IMR-90 (cell line): ENCODE data around the gene KLHL42. TPM values are rescaled to one million over a fixed set of nuclear protein-coding genes. Genes with fewer than 3 reads are reported as not detected.

ENCODE experiments used
- ATAC-seq: fragments of 200-7000 bp; cut with Tn5 transposase; 2 replicates; pipeline ENCODE4 v1.9.1; 2020; ENCODE audit warnings: low read depth, mild to moderate bottlenecking, moderate library complexity
- BruUV-seq: library from RNA; stranded (reverse); fragments of 400-500 nt; replicated peaks from 2 replicates; lab custom pipeline; 2021; lab: Mats Ljungman, UMichigan
- CTCF ChIA-PET: fragments of 300-600 bp; formaldehyde crosslinking; extraction: SDS; loops from one replicate; lab custom pipeline; 2021; ENCODE audit warnings: antibody characterized with exemption; lab: Yijun Ruan, JAX
- POLR2A ChIA-PET: fragments of 300-600 bp; sonication (Branson Sonifier 250); formaldehyde crosslinking; loops from one replicate; lab custom pipeline; 2022; ENCODE audit warnings: antibody characterized with exemption; ENCODE audit not compliant: unreplicated experiment; lab: Charles Lee
- DNase-seq: peaks from one replicate; pipeline ENCODE4 v3.0.0; 2013
- H2AFZ ChIP-seq: replicated peaks from 2 replicates; pipeline ENCODE3; 2013; ENCODE audit warnings: low read length, mild to moderate bottlenecking; ENCODE audit not compliant: poor library complexity
- H2AK5ac ChIP-seq: 2 replicates; pipeline ENCODE4 v1.6.1; 2013; ENCODE audit warnings: low read depth, low read length, inconsistent platforms
- H2AK9ac ChIP-seq: replicated peaks from 2 replicates; pipeline ENCODE3; 2013; ENCODE audit warnings: mild to moderate bottlenecking, low read depth, low read length, moderate library complexity; ENCODE audit not compliant: poor library complexity
- H2BK120ac ChIP-seq: 2 replicates; pipeline ENCODE4 v1.6.1; 2013; ENCODE audit warnings: low read depth, low read length, inconsistent platforms
- H2BK15ac ChIP-seq: 3 replicates; pipeline ENCODE4 v1.6.1; 2013; ENCODE audit warnings: low read depth, low read length, inconsistent platforms
- H2BK20ac ChIP-seq: 2 replicates; pipeline ENCODE4 v1.6.1; 2013; ENCODE audit warnings: low read depth, mild to moderate bottlenecking, inconsistent platforms, low read length, moderate library complexity
- H2BK5ac ChIP-seq: 2 replicates; pipeline ENCODE4 v1.6.1; 2013; ENCODE audit warnings: mild to moderate bottlenecking, low read depth, low read length, inconsistent platforms; ENCODE audit not compliant: poor library complexity, severe bottlenecking
- H3K14ac ChIP-seq: replicated peaks from 2 replicates; pipeline ENCODE4 v1.6.1; 2013; ENCODE audit warnings: low read depth, low read length, inconsistent platforms
- H3K18ac ChIP-seq: 2 replicates; pipeline ENCODE4 v1.6.1; 2013; ENCODE audit warnings: low read depth, low read length, control low read depth
- H3K23ac ChIP-seq: 2 replicates; pipeline ENCODE4 v1.6.1; 2013; ENCODE audit warnings: low read depth, low read length, inconsistent platforms
- H3K27ac ChIP-seq: 2 replicates; pipeline ENCODE4 v1.5.1; 2013; ENCODE audit warnings: mild to moderate bottlenecking, control low read depth, low read length; ENCODE audit not compliant: insufficient read depth
- H3K27me3 ChIP-seq: 2 replicates; pipeline ENCODE4 v1.6.1; 2013; ENCODE audit warnings: low read length; ENCODE audit not compliant: control insufficient read depth, insufficient read depth
- H3K36me3 ChIP-seq: 2 replicates; pipeline ENCODE4 v1.6.1; 2013; ENCODE audit warnings: low read length, mixed read lengths; ENCODE audit not compliant: control insufficient read depth, insufficient read depth
- H3K4ac ChIP-seq: 2 replicates; pipeline ENCODE4 v1.6.1; 2013; ENCODE audit warnings: low read depth, low read length, inconsistent platforms
- H3K4me1 ChIP-seq: 2 replicates; pipeline ENCODE4 v1.6.1; 2013; ENCODE audit warnings: low read length, mixed read lengths; ENCODE audit not compliant: control insufficient read depth, insufficient read depth
- H3K4me2 ChIP-seq: 2 replicates; pipeline ENCODE4 v1.6.1; 2013; ENCODE audit warnings: low read depth, mild to moderate bottlenecking, control low read depth, low read length, moderate library complexity
- H3K4me3 ChIP-seq: 2 replicates; pipeline ENCODE4 v1.5.1; 2013; ENCODE audit warnings: low read depth, mild to moderate bottlenecking, control low read depth, low read length, moderate library complexity; ENCODE audit not compliant: insufficient read depth
- H3K56ac ChIP-seq: 2 replicates; pipeline ENCODE4 v1.6.1; 2013; ENCODE audit warnings: low read length, inconsistent platforms; ENCODE audit not compliant: insufficient read depth; ENCODE audit errors: extremely low read depth
- H3K79me1 ChIP-seq, 2 experiments: 2 replicates each; pipeline ENCODE4 v1.6.1; 2013; ENCODE audit warnings: low read length in 2 of 2, inconsistent platforms in 1 of 2, low read depth in 1 of 2
- H3K9ac ChIP-seq: 2 replicates; pipeline ENCODE4 v1.6.1; 2013; ENCODE audit warnings: low read depth, low read length, control low read depth
- H3K9me1 ChIP-seq: 2 replicates; pipeline ENCODE4 v1.6.1; 2013; ENCODE audit warnings: low read length, inconsistent platforms; ENCODE audit not compliant: insufficient read depth
- H3K9me3 ChIP-seq: 2 replicates; pipeline ENCODE4 v1.6.1; 2013; ENCODE audit warnings: low read length; ENCODE audit not compliant: control insufficient read depth, insufficient read depth
- H4K20me1 ChIP-seq: 2 replicates; pipeline ENCODE4 v1.6.1; 2013; ENCODE audit warnings: low read length, inconsistent platforms; ENCODE audit not compliant: insufficient read depth
- H4K5ac ChIP-seq: 2 replicates; pipeline ENCODE4 v1.6.1; 2013; ENCODE audit warnings: mild to moderate bottlenecking, low read depth, low read length, control low read depth
- H4K8ac ChIP-seq, 2 experiments: 2 replicates each; pipeline ENCODE4 v1.6.1; 2013; ENCODE audit warnings: low read depth in 2 of 2, low read length in 2 of 2, control low read depth in 1 of 2, inconsistent platforms in 1 of 2
- H4K91ac ChIP-seq: 2 replicates; pipeline ENCODE4 v1.6.1; 2013; ENCODE audit warnings: low read depth, low read length, inconsistent platforms; ENCODE audit not compliant: insufficient read depth
- BHLHE40 ChIP-seq: fragments of 150-350 bp; IDR thresholded peaks from 2 replicates; pipeline ENCODE4 v1.6.1; 2016; ENCODE audit warnings: mild to moderate bottlenecking, low read depth, low read length
- CTCF ChIP-seq: conservative IDR thresholded peaks from 2 replicates; pipeline ENCODE4 v1.5.1; 2012; ENCODE audit warnings: mild to moderate bottlenecking, low read depth, low read length, improper control_type of control experiment
- ELK1 ChIP-seq: fragments of 150-350 bp; IDR thresholded peaks from 2 replicates; pipeline ENCODE4 v1.6.1; 2016; ENCODE audit warnings: low read depth, mild to moderate bottlenecking, low read length, moderate library complexity, borderline replicate concordance
- FOS ChIP-seq: fragments of 150-350 bp; IDR thresholded peaks from 2 replicates; pipeline ENCODE4 v1.6.1; 2016; ENCODE audit warnings: low read depth, low read length
- MAFK ChIP-seq: IDR thresholded peaks from 2 replicates; pipeline ENCODE4 v1.6.1; 2012; ENCODE audit warnings: low read depth, low read length, improper control_type of control experiment
- MAZ ChIP-seq: IDR thresholded peaks from 2 replicates; pipeline ENCODE4 v1.6.1; 2012; ENCODE audit warnings: low read depth, mild to moderate bottlenecking, low read length, improper control_type of control experiment, moderate library complexity, borderline replicate concordance
- MXI1 ChIP-seq: IDR thresholded peaks from 2 replicates; pipeline ENCODE4 v1.6.1; 2012; ENCODE audit warnings: low read depth, mild to moderate bottlenecking, low read length, moderate library complexity, borderline replicate concordance
- NFE2L2 ChIP-seq: fragments of 150-350 bp; IDR thresholded peaks from 2 replicates; pipeline ENCODE4 v1.6.1; 2016; ENCODE audit warnings: low read depth, mild to moderate bottlenecking, low read length
- RAD21 ChIP-seq: IDR thresholded peaks from 2 replicates; pipeline ENCODE4 v1.6.1; 2012; ENCODE audit warnings: low read length, improper control_type of control experiment
- RCOR1 ChIP-seq: IDR thresholded peaks from 2 replicates; pipeline ENCODE4 v1.6.1; 2012; ENCODE audit warnings: mild to moderate bottlenecking, low read length, improper control_type of control experiment; ENCODE audit not compliant: insufficient replicate concordance
- dilution Hi-C: fragments of 300-500 bp; cut with HindIII; formaldehyde crosslinking; loops from one replicate; pipeline ENCODE4 v1.14.3; 2018; ENCODE audit warnings: low sequenced_read_pairs; ENCODE audit not compliant: unreplicated experiment
- in situ Hi-C: fragments of 300-500 bp; cut with MboI; formaldehyde crosslinking; loops from 3 replicates; pipeline ENCODE4 v1.14.3; 2019; ENCODE audit warnings: low sequenced_read_pairs, inconsistent platforms, mixed read lengths
- intact Hi-C: fragments of 100-400 bp; cut with micrococcal nuclease; formaldehyde crosslinking; loops from 2 replicates; pipeline ENCODE4 v1.10.0; 2022
- polyA plus RNA-seq, 3 experiments: library from polyadenylated mRNA; depleted of rRNA; stranded (reverse); fragments of >200 nt; gene quantifications; 2 replicates each; pipeline ENCODE4 v1.2.3, GENCODE V29; 2012; ENCODE audit warnings: low replicate concordance in 1 of 3
- total RNA-seq: library from RNA; depleted of rRNA; stranded (reverse); fragments of >200 nt; gene quantifications from 2 replicates; pipeline ENCODE4 v1.2.3, GENCODE V29; 2012

The KLHL42 gene
- total and polyA plus RNA-seq, 2 of the 4 experiments (the other 2 are of a cell fraction): 16.7 to 28.3 TPM

GRCh38 chr12:27852117-27852516 is 72.1 kb downstream of the KLHL42 start:
- POLR2A ChIA-PET: no interaction called here

More at GRCh38 chr12:27852117-27852516, 72.1 kb downstream of the KLHL42 start:
- H2BK5ac ChIP-seq: no peak overlapping the region
- H3K14ac ChIP-seq: no peak overlapping the region
- no peak overlapping the region for H2AK9ac ChIP-seq
- no peak overlapping the region for H3K27ac ChIP-seq
- in situ Hi-C loops (no loop called here), intact Hi-C loops (no loop called here), dilution Hi-C loops (no loop called here)
- no peak overlapping the region for H3K4me2 ChIP-seq
- no peak overlapping the region for H3K18ac ChIP-seq
- H2AK5ac ChIP-seq: no peak overlapping the region
- no peak overlapping the region for H3K4ac ChIP-seq
- H3K9me3 ChIP-seq: no peaks in the 10 kb centered on the region; the same call in 1 of the 2 replicates
- H2AFZ ChIP-seq: no peak overlapping the region
- ATAC-seq: no peak
- no peaks in the 10 kb centered on the region for H3K9me1 ChIP-seq
- TF ChIP-seq MXI1 (no peak), MAFK (no peak), CTCF (no peak), RAD21 (no peak), MAZ (no peak), FOS (no peak), RCOR1 (no peak), BHLHE40 (no peak), NFE2L2 (no peak), ELK1 (no peak)
- no peak overlapping the region for H2BK120ac ChIP-seq
- H3K27me3 ChIP-seq: no peaks in the 10 kb centered on the region; the same call in 1 of the 2 replicates
- no peaks in the 10 kb centered on the region for H4K20me1 ChIP-seq
- no peak overlapping the region for H2BK15ac ChIP-seq
- H3K4me1 ChIP-seq: no peaks in the 10 kb centered on the region
- H2BK20ac ChIP-seq: no peak overlapping the region
- H3K23ac ChIP-seq: no peak overlapping the region
- no peak overlapping the region for H3K4me3 ChIP-seq
- DNase-seq: no peak
- H3K79me1 ChIP-seq: no peaks in the 10 kb centered on the region
- H4K91ac ChIP-seq: no peak overlapping the region
- BruUV-seq: no TSS peak
- H3K36me3 ChIP-seq: no peaks in the 10 kb centered on the region
- no peak overlapping the region for H3K9ac ChIP-seq
- H4K5ac ChIP-seq: no peak overlapping the region
- H4K8ac ChIP-seq: no peak overlapping the region
- no peak overlapping the region for H3K56ac ChIP-seq
- CTCF ChIA-PET: interaction anchor here (0.6 to 1.6 kb wide), 2 partner anchors 12 to 523 kb away, joined by 4 to 7 read pairs; no protein-coding TSS in a partner anchor
